GM23338 (cell line): ENCODE results near the gene TBC1D7.

Experiments
- CREB1 ChIP-seq: fragments of 250-450 bp; sonication (Bioruptor Pico); IDR thresholded peaks from 2 replicates; pipeline ENCODE4 v1.5.0; 2020; ENCODE audit warnings: low read depth, mild to moderate bottlenecking, moderate library complexity
- CTCF ChIP-seq, 2 experiments: fragments of 200-600 bp in 1 of 2; sonication (generic) in 1 of 2; conservative IDR thresholded peaks; 2 replicates each; pipeline versions ENCODE4 v1.5.1 to v1.6.1; 2016 to 2017; ENCODE audit warnings: antibody characterized with exemption in 2 of 2, low read depth in 2 of 2, mild to moderate bottlenecking in 2 of 2, moderate library complexity in 1 of 2
- EZH2 ChIP-seq: fragments of 200-600 bp; sonication (generic); IDR thresholded peaks from one replicate; pipeline ENCODE4 v1.8.0; 2017; ENCODE audit warnings: antibody characterized with exemption, mild to moderate bottlenecking, low read depth; ENCODE audit not compliant: unreplicated experiment
- EZH2phosphoT487 ChIP-seq: fragments of 200-600 bp; sonication (generic); IDR thresholded peaks from one replicate; pipeline ENCODE4 v1.8.1; 2018; ENCODE audit warnings: antibody characterized with exemption; ENCODE audit not compliant: unreplicated experiment
- JUNB ChIP-seq: IDR thresholded peaks from one replicate; pipeline ENCODE4 v1.6.1; 2016; ENCODE audit warnings: antibody characterized with exemption; ENCODE audit not compliant: unreplicated experiment
- POLR2AphosphoS5 ChIP-seq: IDR thresholded peaks from 2 replicates; pipeline ENCODE4 v1.6.1; 2016; ENCODE audit warnings: antibody characterized with exemption, low read depth
- REST ChIP-seq: IDR thresholded peaks from one replicate; pipeline ENCODE4 v1.6.1; 2018; ENCODE audit warnings: antibody characterized with exemption; ENCODE audit not compliant: unreplicated experiment
- STAT1 ChIP-seq: IDR thresholded peaks from one replicate; pipeline ENCODE4 v1.6.1; 2016; ENCODE audit warnings: antibody characterized with exemption; ENCODE audit not compliant: unreplicated experiment
- ZNF114 ChIP-seq: fragments of 250-450 bp; sonication (Bioruptor Pico); IDR thresholded peaks from 2 replicates; pipeline ENCODE4 v1.5.0; 2020; ENCODE audit warnings: mild to moderate bottlenecking, moderate library complexity
- ZNF331 ChIP-seq: fragments of 250-450 bp; sonication (Bioruptor Pico); IDR thresholded peaks from 2 replicates; pipeline ENCODE4 v1.5.0; 2020; ENCODE audit warnings: low read depth, mild to moderate bottlenecking, moderate library complexity
- ZNF462 ChIP-seq: fragments of 250-450 bp; sonication (Bioruptor Pico); IDR thresholded peaks from 2 replicates; pipeline ENCODE4 v1.5.0; 2020; ENCODE audit warnings: mild to moderate bottlenecking, moderate library complexity

GRCh38 chr6:13268913-13269518, 59.3 kb downstream of the TBC1D7 start:
- TF ChIP-seq REST: no peak
- no peak for TF ChIP-seq CTCF (conservative IDR thresholded peaks at IDR 0.05; ENCODE audit: low read depth in 2 of 2)
- no peak for TF ChIP-seq EZH2
- no peak for TF ChIP-seq EZH2phosphoT487
- no peak for TF ChIP-seq POLR2AphosphoS5
- TF ChIP-seq STAT1: no peak
- no peak for TF ChIP-seq ZNF331
- TF ChIP-seq CREB1 (CRISPR knock-in tag): no peak
- TF ChIP-seq ZNF114: no peak
- TF ChIP-seq JUNB: no peak
- no peak for TF ChIP-seq ZNF462 (CRISPR knock-in tag)
